K562 (cell line): ENCODE measurements around the gene ZNF613. TPM values are rescaled to one million over a fixed set of nuclear protein-coding genes. Genes with fewer than 3 reads are reported as not detected.

Experiments used
- ZNF407 ChIP-seq: fragments of 450-650 bp; IDR thresholded peaks from 2 replicates; pipeline ENCODE4 v1.6.1; 2016; ENCODE audit warnings: low read depth
- polyA plus RNA-seq, 8 experiments: library from polyadenylated mRNA; depleted of rRNA in 4 of 8; stranded (reverse) in 5 of 8; unstranded in 3 of 8; fragments of >200 nt; fragmentation: Nextera tagmentation in 2 of 8; fragmentation: Illumina TruSeq in 1 of 8; extraction: Ambion mirVana in 2 of 8; extraction: Trizol in 1 of 8; gene quantifications; 2 replicates each; pipeline versions ENCODE4 v1.2.1 to v1.2.3, GENCODE V29; 2011 to 2014; ENCODE audit warnings: inconsistent platforms in 1 of 8, missing spikeins in 1 of 8
- total RNA-seq, 7 experiments: library from RNA; depleted of rRNA in 6 of 7; stranded (reverse); fragments of >200 nt in 6 of 7; fragmentation: Illumina TruSeq in 2 of 7; extraction: Trizol in 2 of 7; gene quantifications; 2 replicates each; pipeline versions ENCODE4 v1.2.1 to v1.2.3, GENCODE V29; 2011 to 2021; ENCODE audit warnings: low replicate concordance in 1 of 7

Gene ZNF613
- total and polyA plus RNA-seq, 9 of the 15 experiments (the other 6 are each of a cell fraction or from before 2014, with no cell fraction given) = 2.1 to 4.5 (median 2.7) TPM

- peak; percentile 87 for TF ChIP-seq ZNF407
Observed at GRCh38 chr19:51904331-51905165, 22.7 kb upstream of the ZNF613 start, which contains the start of gene ZNF649 (continued).
